CD14-positive monocyte (primary cell): ENCODE measurements around the gene FSTL3. TPM values are rescaled to one million over a fixed set of nuclear protein-coding genes. Genes with fewer than 3 reads are reported as not detected.

Source experiments
- DNase-seq, 3 donors: peaks; one replicate each; pipeline ENCODE4 v3.0.0-alpha.2; 2011 to 2022
- H2AFZ ChIP-seq: 2 replicates; pipeline ENCODE4 v1.6.0; 2012; ENCODE audit warnings: mild to moderate bottlenecking, low read depth, low read length, inconsistent platforms; ENCODE audit not compliant: insufficient read depth, poor library complexity, severe bottlenecking
- H3K27ac ChIP-seq, 2 donors: 1 replicate in 1 of 2; 2 replicates in 1 of 2; pipeline ENCODE4 v1.5.1; 2012 to 2013; ENCODE audit warnings: low read length in 2 of 2, control low read depth in 1 of 2, inconsistent platforms in 1 of 2, low read depth in 1 of 2, mild to moderate bottlenecking in 1 of 2
- H3K27me3 ChIP-seq, 2 donors: one replicate each; pipeline versions ENCODE4 v1.6.0 to v1.6.1; 2011 to 2013; ENCODE audit warnings: low read length in 2 of 2; ENCODE audit not compliant: control insufficient read depth in 2 of 2, insufficient read depth in 2 of 2
- H3K36me3 ChIP-seq, 2 donors: replicated peaks in 1 of 2; 1 replicate in 1 of 2; 2 replicates in 1 of 2; pipeline versions ENCODE4 v1.5.1 to v1.6.1; 2012 to 2013; ENCODE audit warnings: low read length in 2 of 2, control low read depth in 1 of 2, inconsistent platforms in 1 of 2, mild to moderate bottlenecking in 1 of 2; ENCODE audit not compliant: insufficient read depth in 2 of 2, control insufficient read depth in 1 of 2
- H3K4me1 ChIP-seq, 2 donors: 1 replicate in 1 of 2; 2 replicates in 1 of 2; pipeline versions ENCODE4 v1.5.1 to v1.6.1; 2012 to 2013; ENCODE audit warnings: low read length in 2 of 2, control low read depth in 1 of 2, inconsistent platforms in 1 of 2, mild to moderate bottlenecking in 1 of 2, moderate library complexity in 1 of 2; ENCODE audit not compliant: insufficient read depth in 2 of 2, control insufficient read depth in 1 of 2
- H3K4me2 ChIP-seq: replicated peaks from 2 replicates; pipeline ENCODE3; 2012; ENCODE audit warnings: low read length, moderate library complexity, mild to moderate bottlenecking; ENCODE audit not compliant: poor library complexity, severe bottlenecking; ENCODE audit errors: extremely low read depth
- H3K4me3 ChIP-seq, 3 experiments: fragments of 200-600 bp in 1 of 3; sonication (generic) in 1 of 3; replicated peaks in 1 of 3; 1 replicate in 2 of 3; 2 replicates in 1 of 3; pipeline ENCODE4 v1.5.1; 2011 to 2013; ENCODE audit warnings: low read length in 3 of 3, mild to moderate bottlenecking in 3 of 3, control low read depth in 2 of 3, low read depth in 2 of 3, inconsistent platforms in 1 of 3, moderate library complexity in 1 of 3
- H3K79me2 ChIP-seq: 2 replicates; pipeline ENCODE4 v1.6.0; 2012; ENCODE audit warnings: mild to moderate bottlenecking, control low read depth, inconsistent platforms, low read length, moderate library complexity; ENCODE audit not compliant: insufficient read depth
- H3K9ac ChIP-seq: 2 replicates; pipeline ENCODE4 v1.6.0; 2017; ENCODE audit warnings: low read length, mild to moderate bottlenecking; ENCODE audit not compliant: insufficient read depth, poor library complexity, severe bottlenecking
- H3K9me3 ChIP-seq, 2 donors: replicated peaks in 1 of 2; 1 replicate in 1 of 2; 2 replicates in 1 of 2; pipeline versions ENCODE4 v1.5.1 to v1.6.1; 2012 to 2013; ENCODE audit warnings: low read length in 2 of 2, control low read depth in 1 of 2; ENCODE audit not compliant: control insufficient read depth in 1 of 2, insufficient read depth in 1 of 2
- H4K20me1 ChIP-seq: 2 replicates; pipeline ENCODE4 v1.6.0; 2012; ENCODE audit warnings: mild to moderate bottlenecking, low read length, control low read depth, moderate library complexity; ENCODE audit not compliant: insufficient read depth
- H3K27ac Mint-ChIP-seq, 7 donors: one replicate each; pipeline ENCODE4 v1.8.0; 2020; ENCODE audit warnings: mild to moderate bottlenecking in 7 of 7, mixed read lengths in 7 of 7, moderate library complexity in 6 of 7, inconsistent platforms in 2 of 7
- H3K27me3 Mint-ChIP-seq, 3 donors: one replicate each; pipeline ENCODE4 v1.8.0; 2021 to 2022; ENCODE audit warnings: low read depth in 3 of 3, mild to moderate bottlenecking in 3 of 3, mixed read lengths in 3 of 3, moderate library complexity in 3 of 3, inconsistent platforms in 1 of 3
- H3K36me3 Mint-ChIP-seq, 2 donors: one replicate each; pipeline ENCODE4 v1.8.0; 2020; ENCODE audit warnings: mixed read lengths in 2 of 2, inconsistent platforms in 1 of 2, mild to moderate bottlenecking in 1 of 2
- H3K4me1 Mint-ChIP-seq: one replicate; pipeline ENCODE4 v1.8.0; 2020; ENCODE audit warnings: mild to moderate bottlenecking, mixed read lengths
- H3K4me3 Mint-ChIP-seq, 2 donors: one replicate each; pipeline ENCODE4 v1.8.0; 2020; ENCODE audit warnings: mild to moderate bottlenecking in 2 of 2, mixed read lengths in 2 of 2, moderate library complexity in 1 of 2
- H3K9me3 Mint-ChIP-seq, 7 donors: one replicate each; pipeline ENCODE4 v1.8.0; 2020 to 2022; ENCODE audit warnings: mixed read lengths in 7 of 7, mild to moderate bottlenecking in 6 of 7, moderate library complexity in 6 of 7, inconsistent platforms in 2 of 7
- WGBS: methylation state at CpG from one replicate; pipeline ENCODE4 v1.1.5; 2013; ENCODE audit warnings: missing lambda C conversion rate; ENCODE audit not compliant: insufficient coverage; 5-methylcytosine and 5-hydroxymethylcytosine counted together
- intact Hi-C, 2 donors: fragments of 100-400 bp; cut with micrococcal nuclease; formaldehyde crosslinking; loops; one replicate each; pipeline versions ENCODE4 v1.15.0 to v1.15.1; 2023
- polyA plus RNA-seq, 3 donors: library from polyadenylated mRNA; depleted of rRNA in 1 of 3; unstranded in 2 of 3; stranded (reverse) in 1 of 3; fragments of 300-500 nt in 2 of 3; fragments of >200 nt in 1 of 3; fragmentation: Illumina TruSeq in 2 of 3; gene quantifications; 1 replicate in 2 of 3; 2 replicates in 1 of 3; pipeline ENCODE4 v1.2.3, GENCODE V29; 2012 to 2021
- TF ChIP-seq, protein P1 (sequence below): fragments of 200-600 bp; IDR thresholded peaks from one replicate; pipeline ENCODE4 v1.8.0; 2022; ENCODE audit warnings: antibody characterized with exemption, mild to moderate bottlenecking

Gene FSTL3
- polyA plus RNA-seq, 3 donors = 2.5 to 42.1 (median 5.2) TPM

DNA sequence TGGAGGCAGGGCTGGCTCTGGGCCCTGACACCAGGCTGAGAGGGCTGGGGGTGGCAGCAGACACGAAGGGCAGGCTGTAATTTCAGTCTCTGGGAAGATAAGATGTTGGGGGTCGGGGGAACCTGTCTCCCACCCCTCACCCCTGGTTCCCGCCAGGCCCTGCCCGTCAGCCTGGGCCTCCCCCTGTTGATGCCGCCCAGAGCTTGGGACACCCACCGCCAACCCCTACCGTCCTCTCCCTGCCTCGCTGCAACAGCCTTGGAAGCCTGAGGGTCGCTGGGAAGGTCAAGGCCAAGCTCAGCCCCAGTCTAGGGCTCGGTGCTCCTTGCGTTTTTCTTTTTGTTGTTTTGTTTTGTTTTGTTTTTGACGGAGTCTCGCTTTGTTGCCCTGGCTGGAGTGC is 47.1 kb downstream of the FSTL3 start:
- H3K79me2 ChIP-seq = no peaks in the 10 kb centered on the region
- no peaks in the 10 kb centered on the region for H3K9me3 ChIP-seq
- TF ChIP-seq, protein P1, sequence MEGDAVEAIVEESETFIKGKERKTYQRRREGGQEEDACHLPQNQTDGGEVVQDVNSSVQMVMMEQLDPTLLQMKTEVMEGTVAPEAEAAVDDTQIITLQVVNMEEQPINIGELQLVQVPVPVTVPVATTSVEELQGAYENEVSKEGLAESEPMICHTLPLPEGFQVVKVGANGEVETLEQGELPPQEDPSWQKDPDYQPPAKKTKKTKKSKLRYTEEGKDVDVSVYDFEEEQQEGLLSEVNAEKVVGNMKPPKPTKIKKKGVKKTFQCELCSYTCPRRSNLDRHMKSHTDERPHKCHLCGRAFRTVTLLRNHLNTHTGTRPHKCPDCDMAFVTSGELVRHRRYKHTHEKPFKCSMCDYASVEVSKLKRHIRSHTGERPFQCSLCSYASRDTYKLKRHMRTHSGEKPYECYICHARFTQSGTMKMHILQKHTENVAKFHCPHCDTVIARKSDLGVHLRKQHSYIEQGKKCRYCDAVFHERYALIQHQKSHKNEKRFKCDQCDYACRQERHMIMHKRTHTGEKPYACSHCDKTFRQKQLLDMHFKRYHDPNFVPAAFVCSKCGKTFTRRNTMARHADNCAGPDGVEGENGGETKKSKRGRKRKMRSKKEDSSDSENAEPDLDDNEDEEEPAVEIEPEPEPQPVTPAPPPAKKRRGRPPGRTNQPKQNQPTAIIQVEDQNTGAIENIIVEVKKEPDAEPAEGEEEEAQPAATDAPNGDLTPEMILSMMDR = no peak
- Mint-ChIP-seq H3K27ac (no peak overlapping the region), H3K27me3 (peaks cover 18 to 55% (median 31%) of the 10 kb centered on the region in 3 donors), H3K4me3 (no peak overlapping the region), H3K4me1 (peaks cover 8% of the 10 kb centered on the region), H3K36me3 (peaks cover 0 to 2% of the 10 kb centered on the region in 2 donors), H3K9me3 (peaks cover 0 to 9% (median 0%) of the 10 kb centered on the region in 7 donors)
- H3K4me3 ChIP-seq = no peak overlapping the region
- no peak overlapping the region for H3K4me2 ChIP-seq
- peaks cover 7 to 22% of the 10 kb centered on the region in 2 donors for H3K27me3 ChIP-seq
- DNase-seq = no peak
- no peak overlapping the region for H3K27ac ChIP-seq
- peaks cover 10 to 16% of the 10 kb centered on the region in 2 donors for H3K4me1 ChIP-seq
- intact Hi-C loops = no loop called here
- no peak overlapping the region for H3K9ac ChIP-seq
- no peak overlapping the region for H2AFZ ChIP-seq
- no peaks in the 10 kb centered on the region for H4K20me1 ChIP-seq
- no peaks in the 10 kb centered on the region for H3K36me3 ChIP-seq
- WGBS = 100% methylated on average over 2 of the region's 13 CpGs

GRCh38 chr19:723714-724113 is 47.5 kb downstream of the FSTL3 start:
- intact Hi-C loops = no loop called here
- Histone ChIP-seq H3K36me3 (no peaks in the 10 kb centered on the region), H3K4me2 (no peak overlapping the region), H2AFZ (no peak overlapping the region), H3K79me2 (no peaks in the 10 kb centered on the region), H3K9me3 (no peaks in the 10 kb centered on the region), H4K20me1 (no peaks in the 10 kb centered on the region), H3K4me3 (no peak overlapping the region), H3K9ac (no peak overlapping the region), H3K27me3 (peaks cover 7 to 19% of the 10 kb centered on the region in 2 donors), H3K4me1 (peaks cover 10 to 12% of the 10 kb centered on the region in 2 donors), H3K27ac (no peak overlapping the region)
- TF ChIP-seq, protein P1 = no peak
- H3K36me3 Mint-ChIP-seq = peaks cover 0 to 2% of the 10 kb centered on the region in 2 donors
- DNase-seq = no peak
- no peak overlapping the region for H3K27ac Mint-ChIP-seq
- H3K4me1 Mint-ChIP-seq = peaks cover 5% of the 10 kb centered on the region
- H3K27me3 Mint-ChIP-seq = peaks cover 13 to 52% (median 26%) of the 10 kb centered on the region in 3 donors
- peaks cover 0 to 7% (median 0%) of the 10 kb centered on the region in 7 donors for H3K9me3 Mint-ChIP-seq
- 92% methylated on average over 11 of the region's 18 CpGs for WGBS
- peak overlapping the region in 1 of 2 donors; percentile 24 for H3K4me3 Mint-ChIP-seq
